ENCODE measurements around the gene LMX1B.
A peak's percentile ranks its signal among the peaks of the same experiment; 100 is the strongest.

Gene LMX1B

GRCh38 chr9:126664900-126665643 is 51.3 kb downstream of the LMX1B start:
- DNase-seq = no peak

GRCh38 chr9:126665644-126666035 is 51.9 kb downstream of the LMX1B start:
- no peak for DNase-seq

GRCh38 chr9:126666155-126666803 is 52.6 kb downstream of the LMX1B start:
- no peak for DNase-seq

- DNase-seq = peak; percentile 94
Observed at GRCh38 chr9:126667190-126668055, 53.7 kb downstream of the LMX1B start.

- no peak for DNase-seq
Observed at GRCh38 chr9:126668058-126668457, 54.3 kb downstream of the LMX1B start.

- no peak for DNase-seq
Observed at GRCh38 chr9:126669108-126669507, 55.4 kb downstream of the LMX1B start.

GRCh38 chr9:126670270-126670669 is 56.5 kb downstream of the LMX1B start:
- no peak for DNase-seq

GRCh38 chr9:126671381-126671831 is 57.7 kb downstream of the LMX1B start:
- peak; percentile 41 for DNase-seq

GRCh38 chr9:126671983-126672382 is 58.3 kb downstream of the LMX1B start:
- DNase-seq = no peak

GRCh38 chr9:126672634-126673284 is 59.0 kb downstream of the LMX1B start:
- no peak for DNase-seq

- peak; percentile 97 for DNase-seq
Observed at GRCh38 chr9:126673689-126674364, 60.1 kb downstream of the LMX1B start.

- DNase-seq = peak; percentile 47
Observed at GRCh38 chr9:126674365-126675146, 60.8 kb downstream of the LMX1B start.

GRCh38 chr9:126675147-126675467 is 61.4 kb downstream of the LMX1B start:
- DNase-seq = peak; percentile 37

- DNase-seq = no peak
Observed at GRCh38 chr9:126676102-126676684, 62.5 kb downstream of the LMX1B start.

- no peak for DNase-seq
Observed at GRCh38 chr9:126676685-126677143, 63.0 kb downstream of the LMX1B start.

GRCh38 chr9:126677188-126678084 is 63.7 kb downstream of the LMX1B start:
- no peak for DNase-seq

- DNase-seq = no peak
Observed at GRCh38 chr9:126678989-126679388, 65.3 kb downstream of the LMX1B start.

GRCh38 chr9:126681336-126681735 is 67.6 kb downstream of the LMX1B start:
- no peak for DNase-seq

GRCh38 chr9:126682113-126682810 is 68.5 kb downstream of the LMX1B start:
- no peak for DNase-seq
